HL-60/S4 treated with phorbol 12-myristate 13-acetate at 8.2 ng/mL for 4 days and 3 days (cell line): ENCODE results near the gene KCNAB2.

Experiments used
- in situ Hi-C: fragments of 300-500 bp; cut with MboI; formaldehyde crosslinking; loops from 2 replicates; pipeline ENCODE4 v1.15.0; 2022; ENCODE audit warnings: low sequenced_read_pairs

Gene KCNAB2

GRCh38 chr1:6106321-6106731 is 60.6 kb downstream of the KCNAB2 start:
- in situ Hi-C loops = no loop called here

DNA sequence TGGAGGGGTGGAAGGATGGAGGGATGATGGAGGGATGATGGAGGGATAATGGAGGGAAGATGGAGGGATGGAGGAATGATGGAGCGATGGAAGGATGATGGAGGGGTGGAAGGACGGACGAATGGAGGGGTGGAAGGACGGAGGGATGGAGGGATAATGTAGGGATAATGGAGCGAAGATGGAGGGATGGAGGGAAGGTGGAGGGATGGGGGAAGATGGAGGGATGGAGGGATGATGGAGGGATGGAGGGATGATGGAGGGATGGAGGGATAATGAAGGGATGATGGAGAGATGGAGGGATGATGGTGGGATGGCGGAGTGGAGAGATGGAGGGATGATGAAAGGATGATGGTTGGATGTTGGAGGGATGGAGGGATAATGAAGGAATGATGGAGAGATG is 61.3 kb downstream of the KCNAB2 start:
- in situ Hi-C loops = no loop called here

DNA sequence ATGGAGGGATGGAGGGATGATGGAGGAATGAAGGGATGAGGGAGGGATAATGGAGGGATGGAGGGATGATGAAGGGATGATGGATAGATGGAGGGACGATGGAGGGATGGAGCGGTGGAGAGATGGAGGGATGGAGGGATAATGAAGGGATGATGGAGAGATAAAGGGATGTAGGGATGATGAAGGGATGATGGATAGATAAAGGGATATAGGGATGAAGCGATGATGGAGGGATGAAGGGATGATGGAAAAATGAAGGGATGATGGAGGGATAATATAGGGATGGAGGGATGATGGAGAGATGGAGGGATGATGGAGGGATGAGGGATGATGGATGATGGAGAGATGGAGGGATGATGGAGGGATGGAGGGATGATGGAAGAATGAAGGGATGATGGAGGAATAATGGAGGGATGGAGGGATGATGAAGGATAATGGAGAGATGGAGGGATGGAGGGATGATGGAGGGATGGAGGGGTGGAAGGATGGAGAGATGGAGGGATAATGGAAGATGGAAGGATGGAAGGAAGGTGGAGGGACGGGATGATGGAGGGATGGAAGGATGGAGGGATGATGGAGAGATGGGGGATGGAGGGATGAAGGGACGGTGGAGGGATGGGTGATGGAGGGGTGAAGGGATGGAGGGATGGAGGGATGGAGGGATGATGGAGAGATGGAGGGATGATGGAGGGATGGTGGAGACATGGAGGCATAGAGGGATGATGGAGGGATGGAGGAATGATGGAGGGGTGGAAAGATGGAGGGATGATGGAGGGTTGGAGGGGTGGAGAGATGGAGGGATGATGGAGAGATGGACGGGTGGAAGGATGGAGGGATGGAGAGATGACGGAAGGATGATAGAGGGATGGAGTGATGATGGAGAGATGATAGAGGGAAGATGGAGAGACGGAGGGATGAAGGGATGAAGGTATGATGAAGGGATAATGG is 62.0 kb downstream of the KCNAB2 start:
- in situ Hi-C loops = no loop called here

- in situ Hi-C loops = no loop called here
Observed at GRCh38 chr1:6108476-6108875, 62.8 kb downstream of the KCNAB2 start.

DNA sequence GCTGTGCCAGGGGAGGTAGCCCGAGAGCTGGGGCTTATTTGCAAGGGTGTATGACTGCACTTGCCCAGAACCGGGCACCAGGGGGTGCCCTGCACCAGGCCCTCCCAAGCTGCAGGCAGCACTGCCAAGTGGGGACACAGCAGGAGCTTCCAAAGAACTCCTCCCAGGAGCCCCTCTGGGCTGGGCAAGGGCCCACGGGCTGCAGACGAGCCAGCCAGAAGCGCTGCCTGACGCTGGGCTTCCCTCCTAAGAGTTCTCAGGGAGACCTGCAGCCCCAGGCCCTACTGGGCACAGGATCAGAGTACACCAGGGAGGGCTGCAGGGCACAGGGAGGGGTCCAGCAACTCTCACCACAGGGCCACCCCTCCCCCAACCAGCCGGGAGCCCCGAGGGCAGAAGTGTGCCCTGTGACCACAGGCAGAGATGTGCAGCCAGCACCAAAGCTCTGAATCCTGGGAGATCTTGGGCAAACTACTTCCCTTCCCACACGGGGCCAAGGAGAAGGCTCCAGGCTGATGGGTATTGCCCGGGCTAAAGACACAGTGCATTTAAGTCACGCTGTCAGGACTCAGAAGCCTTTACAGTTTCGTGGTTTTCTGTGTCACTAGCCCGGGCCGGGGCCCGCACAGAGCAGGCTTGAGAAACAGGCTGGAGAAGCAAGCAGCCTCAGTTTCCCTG is 63.4 kb downstream of the KCNAB2 start:
- in situ Hi-C loops = no loop called here

DNA sequence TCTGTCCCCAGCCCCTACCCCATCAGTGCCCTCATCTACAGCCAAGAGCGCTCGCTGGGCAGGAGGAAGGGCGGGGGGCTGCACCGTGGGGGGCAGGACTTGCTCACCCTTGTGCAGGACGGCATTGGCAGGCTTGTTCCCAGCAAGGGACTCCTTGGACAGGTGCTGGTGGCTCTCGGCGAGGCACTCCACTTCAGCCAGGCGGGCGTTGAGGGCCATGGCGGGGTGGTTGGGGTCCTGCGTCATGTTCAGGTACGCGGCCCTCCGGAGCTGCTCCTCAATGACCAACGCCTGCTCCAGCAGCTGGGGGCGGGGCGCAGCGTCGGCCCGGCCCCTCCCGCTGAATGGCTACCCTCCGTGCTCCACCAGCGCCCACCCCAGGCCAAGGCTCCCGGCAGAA is 64.0 kb downstream of the KCNAB2 start:
- in situ Hi-C loops = no loop called here

DNA sequence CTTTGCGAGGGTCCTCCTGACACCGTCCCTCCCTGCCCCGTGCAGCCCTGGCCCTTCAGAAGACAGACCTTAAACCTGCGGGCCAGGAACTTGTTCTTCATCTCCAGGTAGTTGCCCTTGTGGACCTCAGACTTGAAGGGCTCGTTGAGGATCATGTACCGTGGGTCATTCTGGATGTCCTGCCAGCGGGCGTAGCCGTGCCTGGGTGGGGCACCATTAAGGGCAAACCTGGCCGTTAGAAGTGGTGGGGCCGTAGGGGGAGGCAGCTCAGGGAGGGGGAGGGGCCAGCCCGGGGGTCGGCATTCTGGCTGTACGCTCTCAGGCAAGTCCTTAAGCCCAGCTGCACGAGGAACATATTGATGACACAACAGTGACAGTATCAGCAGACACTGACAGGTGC is 64.6 kb downstream of the KCNAB2 start:
- in situ Hi-C loops = no loop called here

DNA sequence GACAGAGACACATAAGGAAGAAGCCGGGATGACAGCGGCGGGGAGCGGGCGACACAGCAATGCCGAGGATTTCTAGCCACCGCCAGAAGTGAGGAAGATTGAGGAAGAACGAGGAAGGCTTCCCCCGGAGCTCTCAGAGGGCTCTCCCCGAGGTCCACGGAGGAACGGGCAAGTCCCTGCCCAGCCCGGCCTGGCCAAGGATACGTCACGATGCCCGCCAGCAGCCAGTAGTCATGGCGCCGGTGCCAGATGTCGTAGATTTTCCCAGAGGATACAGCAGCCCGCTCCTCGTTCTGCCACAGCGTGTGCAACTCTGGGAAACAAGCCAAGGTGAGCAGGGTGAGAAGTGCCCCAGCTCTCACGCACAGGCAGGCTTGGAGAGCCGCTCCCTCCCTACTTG is 65.9 kb downstream of the KCNAB2 start:
- in situ Hi-C loops = no loop called here

DNA sequence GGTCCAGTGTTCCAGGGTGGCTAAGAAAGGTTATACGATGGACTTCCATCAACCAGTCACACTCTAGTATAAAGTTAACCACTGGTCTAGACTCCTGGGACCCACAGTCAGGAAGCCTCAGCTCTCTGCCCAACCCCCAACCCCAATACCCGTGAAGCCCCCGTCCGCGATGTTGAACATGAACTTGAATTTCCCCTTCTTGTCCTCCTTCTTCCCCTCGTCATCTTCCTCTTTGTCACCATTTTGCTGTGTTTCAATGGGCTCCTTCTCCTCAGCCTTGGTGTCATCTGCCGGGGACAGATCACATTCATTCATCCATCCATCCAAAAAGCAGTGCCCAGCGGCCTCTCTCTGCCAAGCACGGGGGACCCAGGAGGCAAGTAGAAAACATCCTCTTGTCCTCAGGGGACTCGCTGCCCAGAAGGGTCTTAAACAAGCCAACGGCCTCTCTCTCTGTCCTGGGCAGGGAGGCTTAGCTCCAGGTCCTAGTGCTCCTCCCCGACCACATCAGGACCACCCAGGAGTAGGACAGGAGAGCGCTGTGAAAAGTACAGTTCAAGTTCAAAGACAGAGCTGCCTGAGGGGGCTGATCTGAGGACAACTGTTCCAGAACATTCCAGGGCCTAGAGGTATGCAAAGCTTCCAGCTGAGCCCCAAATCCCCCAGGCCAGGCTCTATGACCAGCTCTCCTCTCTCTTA is 66.5 kb downstream of the KCNAB2 start:
- in situ Hi-C loops = no loop called here

- in situ Hi-C loops = no loop called here
Observed at GRCh38 chr1:6112690-6113005, 67.0 kb downstream of the KCNAB2 start.

DNA sequence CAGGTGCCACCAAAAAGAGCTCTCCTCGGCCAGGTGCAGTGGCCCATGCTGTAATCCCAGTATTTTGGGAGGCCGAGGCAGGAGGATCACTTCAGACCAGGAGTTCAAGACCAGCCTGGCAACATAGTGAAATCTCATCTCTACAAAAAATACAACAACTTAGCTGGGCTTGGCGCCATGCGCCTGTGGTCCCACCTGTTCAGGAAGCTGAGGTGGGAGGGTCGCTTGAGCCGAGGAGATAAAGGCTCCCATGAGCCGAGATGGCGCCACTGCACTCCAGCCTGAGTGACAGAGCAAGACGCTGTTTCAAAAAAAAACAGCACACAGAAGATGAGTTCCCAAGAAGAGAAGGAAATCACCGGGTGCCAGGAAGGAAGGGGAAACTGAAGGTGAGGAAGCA is 67.4 kb downstream of the KCNAB2 start:
- in situ Hi-C loops = no loop called here

GRCh38 chr1:6113745-6114144 is 68.1 kb downstream of the KCNAB2 start:
- in situ Hi-C loops = no loop called here

DNA sequence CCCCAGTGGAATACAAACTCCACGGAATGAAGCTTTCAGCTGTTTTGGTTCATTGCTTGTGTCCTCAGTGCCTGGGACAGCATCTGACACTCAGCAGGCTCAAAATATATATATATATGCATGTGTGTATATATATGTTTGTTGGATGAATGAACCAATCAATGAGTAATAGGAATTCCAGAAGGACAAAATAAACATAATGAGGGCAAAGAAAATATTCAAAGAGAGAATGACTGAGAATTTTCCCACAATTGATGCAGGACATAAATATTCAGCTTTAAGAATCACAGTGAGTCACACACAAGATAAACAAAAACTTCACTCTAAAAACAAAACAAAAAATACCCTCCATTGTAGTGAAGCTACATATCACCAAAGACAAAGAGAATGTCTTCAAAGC is 70.4 kb downstream of the KCNAB2 start:
- in situ Hi-C loops = no loop called here

- in situ Hi-C loops = no loop called here
Observed at GRCh38 chr1:6117064-6117463, 71.4 kb downstream of the KCNAB2 start.

DNA sequence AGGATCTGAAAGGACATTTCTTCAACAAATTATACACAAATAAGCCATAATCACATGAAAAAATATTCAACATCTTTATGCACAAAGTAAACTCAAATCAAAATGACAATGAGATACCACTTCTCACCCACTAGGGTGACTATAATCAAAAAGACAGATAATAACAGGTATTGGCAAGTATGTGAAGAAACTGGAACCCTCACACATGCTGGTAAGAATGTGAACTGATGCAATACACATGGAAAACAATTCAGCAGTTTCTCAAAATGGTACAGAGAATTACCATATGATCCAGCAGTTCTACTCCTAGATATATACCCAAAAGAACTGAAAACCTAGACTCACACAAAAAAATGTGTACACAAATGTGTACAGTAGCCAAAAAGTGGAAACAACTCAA is 71.9 kb downstream of the KCNAB2 start:
- in situ Hi-C loops = no loop called here

GRCh38 chr1:6118415-6118814 is 72.7 kb downstream of the KCNAB2 start:
- in situ Hi-C loops = no loop called here

DNA sequence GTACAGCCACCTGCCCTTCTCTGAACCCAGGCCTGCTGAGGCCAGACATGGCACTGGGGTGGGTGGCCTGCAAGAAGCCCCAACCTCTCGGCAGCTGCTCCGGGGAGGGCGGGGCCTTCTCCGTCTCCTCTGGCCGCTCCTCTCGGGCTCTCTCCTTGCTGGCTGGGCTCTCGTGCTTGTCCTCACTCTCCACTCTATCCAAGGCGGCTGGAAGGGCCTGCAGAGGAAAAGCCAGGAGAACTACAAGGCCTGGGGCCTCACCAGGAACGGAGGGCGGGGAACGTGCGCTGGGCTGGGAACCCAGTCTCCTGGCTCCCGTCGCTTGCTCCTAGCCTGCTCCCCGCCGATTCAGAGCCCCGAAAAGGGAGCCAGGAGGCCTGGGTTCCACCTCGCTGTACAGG is 75.3 kb downstream of the KCNAB2 start:
- in situ Hi-C loops = no loop called here

GRCh38 chr1:6121651-6122370 is 76.1 kb downstream of the KCNAB2 start:
- in situ Hi-C loops = no loop called here

DNA sequence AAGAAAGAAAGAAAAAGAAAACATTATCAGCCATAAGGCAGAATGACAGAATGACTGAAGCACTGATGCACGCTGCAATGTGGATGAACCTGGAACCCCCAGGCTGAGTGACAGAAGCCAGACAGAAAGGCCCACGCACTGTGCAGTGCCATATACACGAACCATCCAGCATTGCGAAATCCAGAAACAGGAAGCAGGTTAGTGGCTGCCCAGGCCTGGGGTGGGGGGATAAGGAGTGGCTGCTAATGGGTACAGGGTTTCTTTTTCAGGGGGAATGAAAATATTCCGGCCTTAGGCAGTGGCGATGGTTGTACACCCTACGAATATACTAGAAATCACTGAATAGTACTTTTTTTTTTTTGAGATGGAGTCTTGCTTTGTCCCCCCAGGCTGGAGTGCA is 77.4 kb downstream of the KCNAB2 start:
- in situ Hi-C loops = no loop called here

- in situ Hi-C loops = no loop called here
Observed at GRCh38 chr1:6123816-6124215, 78.1 kb downstream of the KCNAB2 start.

DNA sequence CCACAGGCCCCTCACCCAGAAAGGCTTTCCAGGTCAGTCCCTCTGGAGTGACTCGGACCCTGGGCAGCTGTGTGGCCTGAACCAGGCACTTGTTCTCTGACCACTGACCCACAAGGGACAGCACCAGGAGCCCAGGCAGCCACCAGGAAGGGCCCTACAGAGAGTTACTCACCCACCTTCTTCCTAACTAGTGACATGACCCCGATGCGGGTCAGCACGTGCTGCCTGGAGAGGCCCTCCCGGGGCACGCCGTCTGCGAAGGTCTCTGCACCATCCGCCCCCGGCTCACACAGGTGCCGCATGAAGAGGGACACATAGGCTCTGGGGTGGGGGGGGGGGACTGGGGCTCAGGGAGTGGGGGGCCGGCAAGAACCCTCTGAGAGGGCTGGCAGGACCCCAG is 78.7 kb downstream of the KCNAB2 start:
- in situ Hi-C loops = no loop called here
